Measurements from ENCODE around the gene NKIRAS2.

DNA sequence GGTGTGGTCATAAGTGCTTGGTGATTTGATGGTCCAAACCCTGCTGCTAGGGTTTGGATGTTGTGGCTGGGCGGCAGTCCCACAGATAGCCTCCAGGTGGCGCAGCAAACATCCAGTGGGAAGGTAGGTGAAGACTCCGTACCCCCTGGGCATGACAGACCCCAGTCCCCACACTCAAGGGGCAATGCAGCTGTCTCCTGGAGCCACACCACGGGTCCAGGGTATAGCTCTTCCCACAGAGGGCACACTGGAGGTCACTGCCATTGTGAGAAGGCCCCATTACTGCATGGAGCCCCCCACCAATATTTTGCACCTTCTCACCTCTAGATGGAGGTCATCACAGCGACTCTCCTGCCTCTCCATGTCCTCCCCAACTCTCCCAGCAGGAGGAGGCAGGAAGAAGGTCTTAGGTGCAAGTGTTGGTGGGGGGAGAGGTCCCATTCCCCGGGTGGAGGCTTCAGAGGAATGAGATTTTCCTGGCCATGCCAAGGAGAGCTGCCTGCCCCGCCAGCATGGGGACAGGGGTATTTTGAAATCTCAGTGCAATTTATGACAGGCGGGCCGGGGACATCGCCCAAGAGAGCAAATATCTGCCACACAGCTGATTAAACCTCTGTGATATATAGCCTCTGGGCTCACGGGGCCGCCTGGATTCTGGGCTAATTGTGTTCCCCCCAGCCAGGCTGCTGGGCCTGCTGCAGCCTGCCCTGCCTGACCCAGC lies 47.6 kb downstream of the NKIRAS2 start:
- TF ChIP-seq PATZ1 (CRISPR knock-in tag; IDR thresholded peaks at IDR 0.05; ENCODE audit: borderline replicate concordance) (no peak), ZFP30 (CRISPR knock-in tag; IDR thresholded peaks at IDR 0.05) (no peak), CREB5 (CRISPR knock-in tag; IDR thresholded peaks at IDR 0.05; ENCODE audit: low read depth) (no peak), ZFP3 (CRISPR knock-in tag; IDR thresholded peaks at IDR 0.05) (no peak), TOX (CRISPR knock-in tag; IDR thresholded peaks at IDR 0.05; ENCODE audit: borderline replicate concordance) (no peak), OSR1 (CRISPR knock-in tag; IDR thresholded peaks at IDR 0.05) (no peak), CSDC2 (CRISPR knock-in tag; IDR thresholded peaks at IDR 0.05) (no peak), ZNF8 (CRISPR knock-in tag; IDR thresholded peaks at IDR 0.05) (no peak), TSHZ2 (CRISPR knock-in tag; IDR thresholded peaks at IDR 0.05) (no peak), TCF4 (CRISPR knock-in tag; IDR thresholded peaks at IDR 0.05; ENCODE audit: borderline replicate concordance) (no peak)
